HG03457 (cell line): Measurements from ENCODE around the gene HDLBP.

ENCODE experiments used
- ATAC-seq: cut with Tn5 transposase; IDR thresholded peaks from one replicate; pipeline ENCODE4 v1.9.1; 2021; ENCODE audit warnings: moderate number of reproducible peaks; ENCODE audit not compliant: unreplicated experiment

HDLBP gene

DNA sequence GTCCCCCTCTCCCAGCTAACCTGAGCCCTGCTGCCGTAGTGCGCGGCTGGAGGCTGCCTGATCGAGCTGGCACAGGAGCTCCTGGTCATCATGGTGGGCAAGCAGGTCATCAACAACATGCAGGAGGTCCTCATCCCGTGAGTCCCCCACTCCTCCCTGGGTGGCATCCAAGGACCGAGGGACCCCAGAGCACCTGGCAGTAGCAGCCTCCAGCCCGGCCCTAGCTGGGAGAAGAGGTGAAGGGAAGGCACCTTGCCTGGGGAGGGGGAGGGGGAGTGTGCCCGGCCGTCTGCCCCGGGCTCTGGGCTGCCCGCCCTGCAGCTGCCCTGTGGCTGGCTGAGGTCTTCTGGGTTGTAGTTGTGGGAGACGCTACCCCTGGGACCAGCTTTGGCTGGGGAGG lies 100.7 kb downstream of the HDLBP start:
- no peak for ATAC-seq

DNA sequence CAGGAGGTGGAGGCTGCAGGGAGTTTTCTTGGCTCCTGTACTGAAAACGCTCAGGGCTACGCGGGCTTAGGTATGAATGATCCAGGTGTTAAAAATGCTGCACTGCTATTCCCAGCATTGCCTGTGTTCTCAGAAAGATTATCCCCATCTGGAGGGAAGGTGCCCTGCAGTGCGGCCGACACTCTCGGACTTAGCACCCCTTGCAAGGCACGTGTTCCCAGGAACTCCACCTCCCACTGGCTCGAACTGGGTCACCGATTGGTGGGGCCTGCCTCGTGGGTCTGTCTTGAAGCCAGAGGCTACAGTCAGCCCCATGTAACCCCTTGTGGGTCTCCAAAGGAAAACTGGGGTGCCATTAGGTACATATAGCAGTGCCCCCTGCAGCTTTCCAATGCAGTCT lies 101.3 kb downstream of the HDLBP start:
- ATAC-seq: no peak

DNA sequence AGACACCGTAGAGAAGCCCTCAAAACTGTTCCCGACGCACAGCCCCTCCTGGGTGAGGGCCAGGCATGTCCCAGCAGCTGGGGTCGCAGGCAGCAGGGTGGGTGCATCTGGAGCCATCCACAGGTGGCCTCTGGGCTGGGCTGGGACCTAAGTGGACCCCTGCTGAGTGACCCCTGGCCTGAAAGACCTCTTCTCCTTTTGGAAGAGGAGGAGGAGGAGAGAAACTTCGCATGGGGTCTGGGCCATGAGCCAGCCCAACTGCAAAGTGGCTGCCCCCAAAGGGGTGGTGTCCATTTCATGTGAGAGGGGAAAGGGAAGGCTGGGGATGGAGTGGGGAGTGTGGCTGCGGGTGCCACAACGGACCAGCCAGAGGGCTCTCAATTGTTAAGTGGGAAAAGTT lies 101.9 kb downstream of the HDLBP start:
- no peak for ATAC-seq

DNA sequence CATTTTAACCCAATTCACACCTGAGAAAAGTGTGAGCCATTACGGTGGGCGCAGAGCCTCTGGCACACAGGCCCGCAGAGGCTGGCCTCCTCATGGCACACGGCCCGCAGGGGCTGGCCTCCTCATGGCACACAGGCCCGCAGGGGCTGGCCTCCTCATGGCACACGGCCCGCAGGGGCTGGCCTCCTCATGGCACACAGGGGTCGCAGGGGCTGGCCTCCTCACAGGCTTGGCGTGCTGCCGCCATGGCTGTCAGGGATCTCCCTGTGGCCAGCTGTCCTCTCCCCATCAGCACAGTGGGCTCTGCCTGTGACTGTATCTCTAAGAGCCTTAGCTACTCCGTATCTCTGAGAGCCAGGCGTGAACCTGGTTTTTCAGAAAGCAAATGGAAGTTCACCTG lies 102.4 kb downstream of the HDLBP start:
- ATAC-seq: no peak

DNA sequence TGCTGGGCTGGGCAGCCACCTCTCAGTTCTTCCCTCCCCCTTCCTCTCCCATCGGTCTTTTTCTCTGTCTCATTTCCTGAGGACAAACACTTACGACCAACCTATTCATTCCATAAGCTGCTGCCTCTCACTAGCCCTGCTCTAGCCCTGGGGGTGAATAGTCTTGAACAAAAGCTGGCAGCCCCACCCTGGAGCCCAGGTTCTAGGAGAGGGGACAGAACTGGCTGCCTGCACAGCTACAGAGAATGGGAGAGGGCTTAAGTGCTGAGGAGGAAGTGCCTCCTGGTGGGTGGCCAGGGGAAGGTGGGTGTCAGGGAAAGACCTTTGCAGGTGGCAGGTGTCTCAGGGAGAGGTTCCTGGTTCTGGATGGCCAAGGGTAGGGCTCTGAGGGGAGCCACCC lies 104.2 kb downstream of the HDLBP start:
- ATAC-seq: no peak

DNA sequence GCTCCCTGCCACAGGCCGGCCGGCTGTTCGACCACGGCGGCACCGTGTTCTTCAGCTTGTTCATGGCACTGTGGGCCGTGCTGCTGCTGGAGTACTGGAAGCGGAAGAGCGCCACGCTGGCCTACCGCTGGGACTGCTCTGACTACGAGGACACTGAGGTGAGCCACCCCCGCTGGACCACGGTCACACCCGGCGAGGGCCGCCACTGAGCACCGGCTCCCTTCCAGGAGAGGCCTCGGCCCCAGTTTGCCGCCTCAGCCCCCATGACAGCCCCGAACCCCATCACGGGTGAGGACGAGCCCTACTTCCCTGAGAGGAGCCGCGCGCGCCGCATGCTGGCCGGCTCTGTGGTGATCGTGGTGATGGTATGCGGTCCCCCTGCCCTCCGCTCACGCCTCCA lies 106.2 kb downstream of the HDLBP start:
- ATAC-seq: no peak

DNA sequence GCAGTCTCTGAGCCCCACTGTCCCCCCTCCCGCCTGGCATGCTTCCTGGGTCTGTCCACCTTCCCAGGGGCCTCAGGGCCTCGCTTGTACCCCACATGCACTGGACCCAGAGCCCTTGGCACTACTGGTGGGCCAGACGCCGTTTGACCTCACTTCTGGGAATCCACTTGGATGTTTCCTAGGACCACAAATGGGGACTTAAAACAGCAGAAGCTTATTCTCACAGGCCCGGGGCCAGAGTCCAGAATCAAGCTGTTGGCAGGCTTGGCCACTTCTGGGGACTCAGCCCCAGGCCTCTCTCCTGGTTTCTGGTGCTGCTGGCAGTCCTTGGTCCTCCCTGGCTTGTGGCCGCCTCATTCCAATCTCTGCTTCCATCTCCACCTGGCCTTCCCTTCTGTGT lies 107.4 kb downstream of the HDLBP start:
- no peak for ATAC-seq

DNA sequence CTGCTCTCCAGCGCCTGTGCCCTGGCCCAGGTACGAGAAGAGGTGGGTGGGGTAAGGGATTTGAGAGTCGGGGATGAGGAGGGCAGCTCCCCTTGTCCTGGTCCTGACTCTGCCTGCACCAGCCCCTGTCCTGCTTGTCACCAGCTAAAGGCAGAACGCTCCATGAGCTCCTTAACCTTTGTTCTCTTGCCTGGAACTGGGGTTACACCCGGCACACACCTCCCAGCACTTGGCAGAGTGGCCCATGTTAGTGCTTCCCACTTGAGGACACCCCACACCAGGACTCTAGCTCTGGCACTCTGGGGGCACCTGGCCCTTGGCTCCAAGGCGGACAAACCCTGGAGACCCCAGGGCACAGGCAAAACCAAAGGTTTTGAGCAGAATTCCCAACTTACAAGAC lies 107.8 kb downstream of the HDLBP start:
- no peak for ATAC-seq

DNA sequence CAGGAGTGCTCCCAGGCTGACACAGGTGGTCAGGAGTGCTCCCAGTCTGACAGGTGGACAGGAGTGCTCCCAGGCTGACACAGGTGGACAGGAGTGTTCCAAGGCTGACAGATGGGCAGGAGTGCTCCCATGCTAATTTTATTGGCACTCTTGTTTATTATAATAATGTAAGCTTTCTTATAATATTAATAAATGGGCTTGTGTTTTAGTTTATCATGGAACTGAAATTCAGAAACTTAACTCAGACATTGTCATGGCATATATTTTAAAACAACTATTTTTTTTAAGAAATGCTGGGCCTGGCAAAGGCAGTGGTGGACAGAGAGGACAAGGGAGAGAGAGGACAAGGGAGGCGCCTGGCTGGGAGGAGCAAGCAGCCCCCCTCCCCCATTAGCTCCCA lies 108.3 kb downstream of the HDLBP start:
- ATAC-seq: no peak

DNA sequence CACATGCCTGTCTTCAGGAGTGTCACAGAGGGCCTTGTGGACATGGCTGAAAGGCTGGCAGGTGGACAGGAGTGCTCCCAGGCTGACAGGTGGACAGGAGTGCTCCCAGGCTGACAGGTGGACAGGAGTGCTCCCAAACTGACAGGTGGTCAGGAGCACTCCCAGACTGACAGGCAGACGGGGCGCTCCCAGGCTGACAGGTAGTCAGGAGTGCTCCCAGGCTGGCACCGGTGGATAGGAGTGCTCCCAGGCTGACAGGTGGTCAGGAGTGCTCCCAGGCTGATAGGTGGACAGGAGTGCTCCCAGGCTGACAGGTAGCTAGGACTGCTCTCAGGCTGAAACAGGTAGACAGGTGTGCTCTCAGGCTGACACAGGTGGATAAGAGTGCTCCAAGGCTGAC lies 110.4 kb downstream of the HDLBP start:
- no peak for ATAC-seq

DNA sequence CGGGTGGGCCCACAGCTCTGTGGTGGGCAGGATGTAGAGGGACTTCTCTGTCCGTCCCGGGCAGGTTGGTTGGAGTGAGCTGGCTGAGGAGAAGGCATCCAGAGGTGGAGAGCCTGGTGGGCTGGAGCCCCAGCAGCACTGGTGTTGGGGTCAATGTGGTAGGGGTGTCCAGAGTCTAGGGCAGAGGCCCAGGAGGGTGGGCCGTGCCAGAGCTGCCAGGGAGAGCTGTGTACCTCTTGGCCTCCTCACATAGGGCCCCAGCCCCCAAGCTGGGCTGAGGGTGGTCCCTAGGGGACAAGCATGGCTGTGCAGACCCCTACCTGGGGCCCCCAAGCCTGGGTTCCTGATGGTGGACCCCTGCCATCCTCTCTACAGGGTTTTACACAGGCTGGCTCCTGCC lies 111.0 kb downstream of the HDLBP start:
- ATAC-seq: no peak

DNA sequence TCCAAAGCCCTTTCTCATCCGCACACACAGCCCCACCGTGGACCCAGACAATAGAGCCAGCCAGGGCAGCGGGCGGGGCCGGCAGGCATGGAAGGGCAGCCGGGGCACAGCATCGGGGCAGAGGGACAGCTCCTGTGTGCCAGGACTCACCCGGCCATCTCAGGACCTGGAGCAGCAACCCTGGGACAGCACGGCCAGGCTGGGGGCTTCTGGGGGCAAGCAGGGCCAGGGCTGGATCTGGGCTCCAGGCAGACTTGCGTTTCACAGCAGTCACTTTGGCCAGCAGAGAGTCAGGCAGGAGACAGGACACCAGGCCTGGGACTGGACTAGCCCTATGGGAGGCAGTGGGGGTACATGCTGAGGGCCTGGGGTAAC lies 111.5 kb downstream of the HDLBP start:
- no peak for ATAC-seq

DNA sequence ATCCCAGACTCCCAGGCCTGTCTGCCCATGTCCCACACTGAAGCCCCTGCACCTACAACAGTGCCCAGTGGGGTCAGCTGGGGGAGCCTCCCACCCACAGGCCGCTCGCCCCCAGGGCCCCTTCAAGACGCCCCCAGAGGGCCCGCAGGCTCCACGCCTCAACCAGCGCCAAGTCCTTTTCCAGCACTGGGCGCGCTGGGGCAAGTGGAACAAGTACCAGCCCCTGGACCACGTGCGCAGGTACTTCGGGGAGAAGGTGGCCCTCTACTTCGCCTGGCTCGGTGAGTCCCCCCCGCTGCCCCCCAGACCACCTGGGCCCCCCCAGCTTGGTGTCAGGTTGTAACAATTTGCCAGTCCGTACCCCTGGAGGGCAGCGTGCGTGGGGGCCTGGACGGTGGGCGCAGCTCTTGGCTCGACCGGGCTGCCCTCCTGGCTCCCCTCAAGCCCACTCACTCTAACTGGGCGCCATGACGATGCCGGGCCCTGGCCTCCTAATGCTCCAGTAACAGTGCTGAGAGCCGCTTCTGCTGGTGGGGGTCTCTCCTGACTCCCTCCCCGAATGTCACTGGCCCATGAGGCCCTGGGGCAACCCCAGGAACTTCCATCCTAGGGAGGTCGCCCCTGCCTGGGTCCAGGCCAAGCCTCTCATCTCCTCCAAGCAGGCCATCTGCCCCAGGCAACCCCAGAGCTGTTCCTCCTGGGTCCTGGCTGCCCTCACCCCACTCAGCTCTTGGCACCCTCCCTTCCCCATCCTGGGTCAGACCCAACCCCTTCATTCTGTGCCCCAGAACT lies 112.1 kb downstream of the HDLBP start:
- no peak for ATAC-seq

DNA sequence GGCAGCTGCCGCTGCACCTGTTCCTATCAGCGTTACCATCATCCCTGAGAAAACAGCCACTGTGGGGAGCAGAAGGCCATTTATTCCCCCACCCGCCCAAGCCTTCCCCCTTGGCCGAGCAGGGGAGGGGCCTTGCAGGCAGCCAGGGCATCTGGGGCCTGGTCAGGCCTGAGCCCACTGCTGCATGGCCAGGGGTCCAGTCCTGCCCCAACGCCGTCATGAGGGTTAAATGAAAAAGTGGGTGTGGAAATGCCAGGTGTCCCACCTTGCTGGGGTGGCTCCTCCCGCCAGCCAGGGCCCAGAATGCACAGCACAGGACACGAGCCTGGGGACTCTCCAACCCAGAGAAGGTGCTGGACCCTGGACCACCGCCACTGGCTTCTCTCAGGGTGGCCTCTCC lies 112.8 kb downstream of the HDLBP start:
- no peak for ATAC-seq

DNA sequence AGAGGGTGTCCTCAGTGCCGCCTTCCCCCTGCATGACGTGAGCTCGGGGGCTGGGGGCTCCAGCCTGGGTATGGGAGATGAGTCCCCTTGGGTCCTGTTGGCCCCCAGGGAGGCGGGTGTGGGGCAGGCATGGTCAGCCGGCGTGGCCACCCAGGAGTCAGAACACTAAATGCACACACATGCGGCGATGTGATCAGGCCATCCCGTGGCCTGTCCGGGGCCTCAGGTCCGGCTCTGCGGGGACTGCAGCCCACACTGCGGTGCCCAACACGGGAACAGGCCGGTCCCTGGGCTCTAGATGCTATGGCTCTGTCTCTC lies 113.2 kb downstream of the HDLBP start:
- ATAC-seq: no peak

DNA sequence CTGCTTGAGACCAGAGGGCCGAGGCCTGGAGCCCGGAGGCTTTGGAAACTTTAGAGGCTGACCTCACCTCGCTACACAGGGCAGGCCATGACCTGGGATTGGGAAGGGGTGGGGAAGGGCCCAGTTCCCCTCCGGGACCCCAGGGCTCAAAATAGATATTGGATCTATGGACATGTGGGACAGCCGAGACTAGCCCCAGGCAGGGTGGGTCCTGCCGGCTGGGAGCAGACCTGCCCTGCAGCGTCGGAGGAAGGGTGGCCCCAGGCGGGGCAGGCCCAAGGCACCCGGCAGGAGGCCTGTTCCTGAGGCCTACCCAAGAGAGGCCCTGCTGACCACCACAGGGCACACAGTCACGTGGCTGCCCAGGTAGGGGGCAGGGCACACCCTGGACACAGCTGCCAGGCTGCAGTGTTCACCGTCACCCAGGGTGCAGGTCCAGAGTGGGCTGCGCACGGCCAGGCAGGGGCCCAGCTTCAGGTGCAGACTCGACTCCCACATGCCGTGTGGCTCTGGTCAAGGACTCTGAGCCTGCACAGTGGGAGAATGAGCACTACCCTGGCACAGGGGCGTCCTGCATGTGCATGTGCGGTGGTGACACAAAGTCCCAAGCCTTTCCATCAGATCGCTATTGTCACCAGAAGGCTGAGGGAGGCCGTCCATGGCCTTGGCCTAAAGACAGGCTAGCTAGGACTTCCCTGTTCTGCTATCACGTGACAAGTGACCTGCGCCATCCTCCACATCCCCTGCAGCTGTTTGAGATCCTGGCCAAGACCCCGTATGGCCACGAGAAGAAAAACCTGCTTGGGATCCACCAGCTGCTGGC lies 113.8 kb downstream of the HDLBP start:
- no peak for ATAC-seq

DNA sequence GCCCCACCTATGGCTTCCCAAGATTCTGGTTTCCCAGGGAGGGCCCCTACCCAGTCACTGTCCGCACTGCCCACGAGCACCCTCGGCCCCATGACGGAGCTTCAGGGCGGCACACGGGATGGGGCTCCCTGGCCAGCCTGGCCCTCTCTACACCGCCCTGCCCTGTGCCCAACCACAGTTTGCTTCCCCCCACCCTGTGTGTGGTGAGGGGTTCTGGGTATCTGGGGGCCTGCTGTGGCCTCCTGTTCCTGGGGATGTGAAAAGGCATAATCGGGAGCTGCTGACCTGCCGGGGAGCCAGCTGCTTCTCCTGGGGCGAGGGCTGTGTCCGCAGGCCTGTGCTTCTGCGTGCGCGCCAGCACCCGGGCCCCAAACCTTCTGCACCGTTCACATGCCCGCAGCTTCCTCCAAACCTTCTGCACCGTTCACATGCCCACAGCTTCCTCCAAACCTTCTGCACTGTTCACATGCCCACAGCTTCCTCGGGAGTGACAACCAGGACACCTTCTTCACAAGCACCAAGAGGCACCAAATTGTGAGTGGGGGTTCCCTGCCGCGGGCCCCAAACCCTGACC lies 114.6 kb downstream of the HDLBP start:
- no peak for ATAC-seq

DNA sequence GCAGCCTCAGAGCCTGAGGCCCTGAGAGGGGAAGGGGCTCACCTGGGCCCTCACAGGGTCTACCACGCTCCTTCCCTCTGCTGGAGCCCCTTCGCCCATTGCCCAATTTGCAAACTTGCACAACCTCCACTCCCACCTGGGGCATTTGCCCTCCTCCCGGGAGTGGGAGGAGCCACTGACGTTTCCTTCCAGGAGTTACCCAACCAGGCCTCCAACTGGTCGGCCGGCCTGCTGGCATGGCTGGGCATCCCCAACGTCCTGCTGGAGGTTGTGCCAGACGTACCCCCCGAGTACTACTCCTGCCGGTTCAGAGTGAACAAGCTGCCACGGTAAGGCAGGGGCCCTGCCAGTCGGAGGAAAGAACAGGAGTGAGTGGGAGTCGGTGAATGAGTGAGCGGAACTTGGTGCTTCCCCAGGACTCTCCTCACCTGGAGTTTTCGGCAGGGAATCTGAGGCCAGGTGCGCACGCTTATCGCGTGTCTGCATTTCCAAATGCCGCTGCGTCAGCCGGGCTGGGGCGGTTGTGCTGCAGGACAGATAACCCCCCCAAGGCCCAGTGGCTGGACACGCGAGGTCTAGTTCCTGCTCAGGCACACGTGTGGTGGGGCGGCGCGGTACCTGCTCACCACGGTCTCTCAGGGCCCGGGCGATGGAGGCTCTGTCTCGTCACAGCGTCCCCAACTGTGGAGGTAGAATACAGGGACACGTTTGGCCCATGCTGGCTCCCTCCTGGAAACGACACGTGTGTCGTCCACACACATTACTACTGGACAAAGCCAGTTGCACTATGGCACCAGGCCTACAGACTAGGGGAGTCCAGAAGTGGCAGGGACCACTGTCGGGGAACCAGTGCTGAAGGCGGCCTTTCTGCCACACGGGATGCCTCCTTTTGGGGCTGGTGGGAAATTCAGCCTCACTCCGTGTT lies 115.3 kb downstream of the HDLBP start:
- ATAC-seq: no peak

DNA sequence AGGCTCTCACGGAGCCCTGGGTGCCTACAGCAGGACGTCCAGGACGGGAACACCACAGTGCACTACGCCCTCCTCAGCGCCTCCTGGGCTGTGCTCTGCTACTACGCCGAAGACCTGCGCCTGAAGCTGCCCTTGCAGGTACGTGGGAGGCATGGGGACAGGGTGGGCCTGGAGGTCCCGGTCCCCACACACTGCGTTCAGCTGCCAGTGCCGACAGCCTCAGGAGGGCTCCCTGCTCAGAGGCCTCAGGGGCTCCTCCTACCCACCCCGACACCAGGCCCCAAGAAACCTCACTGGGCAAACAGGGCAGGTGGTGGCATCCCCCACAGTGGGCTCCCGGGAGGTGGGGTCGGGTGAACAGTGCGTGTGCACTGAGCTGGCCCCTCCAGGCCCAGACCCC lies 116.2 kb downstream of the HDLBP start:
- no peak for ATAC-seq

DNA sequence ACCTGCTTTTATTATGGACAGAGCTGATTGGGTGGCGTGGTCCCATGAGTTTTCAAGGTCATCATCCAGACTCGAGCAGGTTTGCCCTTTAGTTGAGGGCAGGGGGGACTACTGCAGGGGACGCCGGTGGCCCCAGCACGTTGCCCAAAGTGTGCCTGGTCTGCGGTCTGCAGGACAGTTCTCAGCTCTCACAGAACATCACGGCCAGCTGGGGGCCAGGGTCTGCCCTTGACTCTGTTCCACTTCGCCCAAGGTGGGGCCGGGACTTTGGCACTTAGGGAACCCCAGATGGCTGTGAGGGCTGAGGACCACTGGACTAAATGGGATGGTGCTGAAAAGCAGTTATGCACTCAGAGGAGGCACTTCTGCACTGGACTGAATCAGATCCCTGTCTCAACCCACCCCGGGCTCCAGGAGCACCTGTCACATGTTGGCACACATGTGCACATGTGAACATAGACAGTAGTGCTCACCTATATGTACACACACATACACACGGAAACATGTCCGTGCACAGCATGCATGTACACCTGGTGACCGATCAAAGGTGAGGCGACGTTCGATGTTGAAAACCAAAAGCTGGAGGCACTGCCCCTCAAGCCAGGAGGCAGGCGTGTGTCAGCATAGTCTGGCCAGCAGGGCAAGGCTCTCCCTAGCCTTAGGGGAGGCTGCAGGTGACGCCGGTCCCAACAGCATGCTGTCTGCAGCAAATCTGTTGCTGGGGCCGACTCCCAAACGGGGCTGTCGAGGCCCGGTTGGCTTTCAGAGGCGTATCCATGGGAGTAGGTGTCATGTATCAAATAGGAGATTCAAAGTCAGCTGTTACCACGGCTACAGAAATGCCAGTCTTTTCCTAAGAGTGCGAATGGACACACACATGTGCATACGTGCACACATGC lies 116.8 kb downstream of the HDLBP start:
- ATAC-seq: no peak
